CD4-positive, alpha-beta T cell (primary cell): ENCODE results near the gene TMEM42. TPM values are rescaled to one million over a fixed set of nuclear protein-coding genes. Genes with fewer than 3 reads are reported as not detected.

ENCODE experiments used
- ATAC-seq: fragments of 200-7000 bp; cut with Tn5 transposase; one replicate; pipeline ENCODE4 v1.10.0; 2022; ENCODE audit warnings: mild to moderate bottlenecking; ENCODE audit not compliant: poor library complexity
- CTCF ChIA-PET: fragments of 350-600 bp; sonication (Branson Sonifier 250); formaldehyde crosslinking; loops from one replicate; lab custom pipeline; 2021; ENCODE audit warnings: antibody characterized with exemption, inconsistent platforms; lab: Charles Lee
- POLR2A ChIA-PET: fragments of 350-600 bp; sonication (Branson Sonifier 250); formaldehyde crosslinking; loops from one replicate; lab custom pipeline; 2021; ENCODE audit warnings: antibody characterized with exemption, inconsistent platforms; lab: Charles Lee
- DNase-seq, 14 experiments: peaks; one replicate each; pipeline ENCODE4 v3.0.0-alpha.2; 2013 to 2020; ENCODE audit warnings: mixed read lengths in 2 of 14
- H3K27ac ChIP-seq, 2 donors: one replicate each; pipeline versions ENCODE4 v1.5.1 to v1.7.0; 2013; ENCODE audit warnings: low read length in 2 of 2, low read depth in 1 of 2, mild to moderate bottlenecking in 1 of 2
- H3K27me3 ChIP-seq, 2 experiments: 1 replicate in 1 of 2; 2 replicates in 1 of 2; pipeline versions ENCODE4 v1.6.1 to v1.7.0; 2013; ENCODE audit warnings: low read length in 2 of 2, control low read depth in 1 of 2, mild to moderate bottlenecking in 1 of 2, moderate library complexity in 1 of 2; ENCODE audit not compliant: insufficient read depth in 2 of 2, control insufficient read depth in 1 of 2
- H3K36me3 ChIP-seq: one replicate; pipeline ENCODE4 v1.6.1; 2013; ENCODE audit warnings: low read length, control low read depth; ENCODE audit not compliant: insufficient read depth
- H3K4me1 ChIP-seq: one replicate; pipeline ENCODE4 v1.6.1; 2013; ENCODE audit warnings: low read length, control low read depth; ENCODE audit not compliant: insufficient read depth
- H3K4me3 ChIP-seq: one replicate; pipeline ENCODE4 v1.5.1; 2013; ENCODE audit warnings: mild to moderate bottlenecking, low read length, moderate library complexity
- H3K9me3 ChIP-seq, 2 experiments: 1 replicate in 1 of 2; 2 replicates in 1 of 2; pipeline versions ENCODE4 v1.6.1 to v1.7.0; 2013; ENCODE audit warnings: low read length in 2 of 2, mild to moderate bottlenecking in 2 of 2, control low read depth in 1 of 2, moderate library complexity in 1 of 2; ENCODE audit not compliant: control insufficient read depth in 1 of 2, insufficient read depth in 1 of 2
- H3K27ac Mint-ChIP-seq: one replicate; pipeline ENCODE4 v1.8.0; 2020; ENCODE audit warnings: mixed read lengths
- H3K27me3 Mint-ChIP-seq: one replicate; pipeline ENCODE4 v1.8.0; 2021; ENCODE audit warnings: mixed read lengths
- H3K36me3 Mint-ChIP-seq: one replicate; pipeline ENCODE4 v1.8.0; 2021; ENCODE audit warnings: low read depth, mixed read lengths
- H3K4me1 Mint-ChIP-seq: one replicate; pipeline ENCODE4 v1.8.0; 2021; ENCODE audit warnings: low read depth, mixed read lengths
- H3K4me3 Mint-ChIP-seq: one replicate; pipeline ENCODE4 v1.8.0; 2020; ENCODE audit warnings: mild to moderate bottlenecking, mixed read lengths
- H3K9me3 Mint-ChIP-seq: one replicate; pipeline ENCODE4 v1.8.0; 2020; ENCODE audit warnings: mixed read lengths
- intact Hi-C, 2 experiments: fragments of 100-400 bp; cut with DNase I in 1 of 2; cut with micrococcal nuclease in 1 of 2; formaldehyde crosslinking; loops; one replicate each; pipeline versions ENCODE4 v1.15.1 to v1.9.0; 2023 to 2025; cut with DNase I, micrococcal nuclease
- total RNA-seq, 174 experiments: library from RNA in 2 of 174; stranded (reverse) in 2 of 174; gene quantifications; one replicate each; pipeline ENCODE4 v1.2.3 and lab custom pipeline; 2021 to 2026
- TF ChIP-seq, protein P1 (sequence below): fragments of 200-600 bp; IDR thresholded peaks from one replicate; pipeline ENCODE4 v1.8.0; 2022; ENCODE audit warnings: antibody characterized with exemption, mild to moderate bottlenecking

The TMEM42 gene
- total RNA-seq, 2 experiments from 2014 or later = 6.8 to 8.0 TPM

- POLR2A ChIA-PET = no interaction called here
- H3K27me3 Mint-ChIP-seq = no peaks in the 10 kb centered on the region
Observed at GRCh38 chr3:44832032-44832431, 29.7 kb upstream of the TMEM42 start.

DNA sequence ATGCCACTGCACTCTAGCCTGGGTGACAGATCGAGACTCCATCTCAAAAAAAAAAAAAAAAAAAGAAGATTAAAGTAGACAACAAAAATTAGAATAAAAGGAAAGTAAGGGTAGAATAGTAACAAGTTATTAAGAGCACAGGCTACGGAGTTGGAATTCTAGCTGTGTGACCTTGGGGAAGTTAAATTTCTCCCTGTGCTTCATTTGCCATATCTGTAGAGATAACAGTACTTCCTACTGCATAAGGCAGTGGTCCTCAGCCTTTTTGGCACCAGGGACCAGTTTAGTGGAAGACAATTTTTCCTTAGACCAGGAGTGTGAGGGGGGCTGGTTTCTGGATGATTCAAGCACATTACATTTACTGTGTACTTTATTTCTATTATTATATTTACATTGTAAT lies 28.7 kb upstream of the TMEM42 start:
- no peaks in the 10 kb centered on the region for H3K27me3 ChIP-seq
- Mint-ChIP-seq H3K4me3 (no peak overlapping the region), H3K9me3 (peaks cover 3% of the 10 kb centered on the region), H3K27me3 (no peaks in the 10 kb centered on the region), H3K4me1 (no peaks in the 10 kb centered on the region), H3K36me3 (peaks cover 6% of the 10 kb centered on the region), H3K27ac (no peak overlapping the region)
- DNase-seq = no peak
- H3K9me3 ChIP-seq = peaks cover 0 to 6% of the 10 kb centered on the region in 2 experiments
- ChIA-PET CTCF (no interaction called here), POLR2A (no interaction called here)
- no peak overlapping the region for H3K27ac ChIP-seq
- no peak for ATAC-seq
- no peak overlapping the region for H3K4me3 ChIP-seq
- intact Hi-C loops = no loop called here
- no peaks in the 10 kb centered on the region for H3K36me3 ChIP-seq
- TF ChIP-seq, protein P1, sequence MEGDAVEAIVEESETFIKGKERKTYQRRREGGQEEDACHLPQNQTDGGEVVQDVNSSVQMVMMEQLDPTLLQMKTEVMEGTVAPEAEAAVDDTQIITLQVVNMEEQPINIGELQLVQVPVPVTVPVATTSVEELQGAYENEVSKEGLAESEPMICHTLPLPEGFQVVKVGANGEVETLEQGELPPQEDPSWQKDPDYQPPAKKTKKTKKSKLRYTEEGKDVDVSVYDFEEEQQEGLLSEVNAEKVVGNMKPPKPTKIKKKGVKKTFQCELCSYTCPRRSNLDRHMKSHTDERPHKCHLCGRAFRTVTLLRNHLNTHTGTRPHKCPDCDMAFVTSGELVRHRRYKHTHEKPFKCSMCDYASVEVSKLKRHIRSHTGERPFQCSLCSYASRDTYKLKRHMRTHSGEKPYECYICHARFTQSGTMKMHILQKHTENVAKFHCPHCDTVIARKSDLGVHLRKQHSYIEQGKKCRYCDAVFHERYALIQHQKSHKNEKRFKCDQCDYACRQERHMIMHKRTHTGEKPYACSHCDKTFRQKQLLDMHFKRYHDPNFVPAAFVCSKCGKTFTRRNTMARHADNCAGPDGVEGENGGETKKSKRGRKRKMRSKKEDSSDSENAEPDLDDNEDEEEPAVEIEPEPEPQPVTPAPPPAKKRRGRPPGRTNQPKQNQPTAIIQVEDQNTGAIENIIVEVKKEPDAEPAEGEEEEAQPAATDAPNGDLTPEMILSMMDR = no peak
- H3K4me1 ChIP-seq = no peaks in the 10 kb centered on the region

More at GRCh38 chr3:44832032-44832431, 29.7 kb upstream of the TMEM42 start:
- H3K27ac ChIP-seq = no peak overlapping the region
- H3K9me3 ChIP-seq = peaks cover 0 to 6% of the 10 kb centered on the region in 2 experiments
- no peaks in the 10 kb centered on the region for H3K4me1 ChIP-seq
- TF ChIP-seq, protein P1 = no peak
- intact Hi-C loops = no loop called here
- Mint-ChIP-seq H3K27ac (no peak overlapping the region), H3K9me3 (peaks cover 3% of the 10 kb centered on the region), H3K4me1 (no peaks in the 10 kb centered on the region), H3K4me3 (no peak overlapping the region), H3K36me3 (peaks cover 6% of the 10 kb centered on the region)
- no peaks in the 10 kb centered on the region for H3K27me3 ChIP-seq
- no peaks in the 10 kb centered on the region for H3K36me3 ChIP-seq
- ATAC-seq = no peak
- no peak overlapping the region for H3K4me3 ChIP-seq
- no peak for DNase-seq
- CTCF ChIA-PET = no interaction called here

DNA sequence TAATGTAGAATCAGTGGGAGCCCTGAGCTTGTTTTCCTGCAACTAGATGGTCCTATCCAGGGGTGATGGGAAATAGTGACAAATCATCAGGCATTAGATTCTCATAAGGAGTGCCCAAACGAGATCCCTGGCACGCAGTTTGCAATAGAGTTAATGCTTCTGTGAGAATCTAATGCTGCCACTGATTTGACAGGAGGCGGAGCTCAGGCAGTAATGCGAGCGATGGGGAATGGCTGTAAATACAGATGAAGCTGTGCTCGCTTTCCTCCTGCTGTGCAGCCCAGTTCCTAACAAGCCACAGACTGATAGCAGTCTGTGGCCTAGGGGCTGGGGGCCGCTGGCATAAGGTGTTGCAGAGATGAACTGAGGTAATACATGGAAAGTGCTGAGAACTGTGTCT lies 28.3 kb upstream of the TMEM42 start:
- H3K9me3 ChIP-seq = peaks cover 0 to 6% of the 10 kb centered on the region in 2 experiments
- ATAC-seq = no peak
- no peak overlapping the region for H3K27ac ChIP-seq
- H3K9me3 Mint-ChIP-seq = peaks cover 3% of the 10 kb centered on the region
- H3K27me3 ChIP-seq = no peaks in the 10 kb centered on the region
- H3K27me3 Mint-ChIP-seq = no peaks in the 10 kb centered on the region
- no peak overlapping the region for H3K27ac Mint-ChIP-seq
- H3K4me3 ChIP-seq = no peak overlapping the region
- DNase-seq = no peak
- no peaks in the 10 kb centered on the region for H3K4me1 ChIP-seq
- intact Hi-C loops = no loop called here
- no peaks in the 10 kb centered on the region for H3K4me1 Mint-ChIP-seq
- TF ChIP-seq, protein P1 = no peak
- ChIA-PET CTCF (interaction anchor here (1.0 kb wide), 1 partner anchor 28 kb away, joined by 3 read pairs; no protein-coding TSS in a partner anchor), POLR2A (no interaction called here)
- H3K36me3 Mint-ChIP-seq = peaks cover 6% of the 10 kb centered on the region
- no peaks in the 10 kb centered on the region for H3K36me3 ChIP-seq
- no peak overlapping the region for H3K4me3 Mint-ChIP-seq
